Smooth muscle cell (in vitro differentiated cells): ENCODE data around the gene FSCN2. TPM values are rescaled to one million over a fixed set of nuclear protein-coding genes. Genes with fewer than 3 reads are reported as not detected.

Source experiments
- DNase-seq: peaks from one replicate; lab custom pipeline; 2025; ENCODE audit not compliant: unreplicated experiment; lab: John Stamatoyannopoulos, UW
- H2AFZ ChIP-seq: fragments of 200-600 bp; sonication (generic); 2 replicates; pipeline ENCODE4 v1.6.0; 2016; ENCODE audit warnings: antibody characterized with exemption, low read depth, mild to moderate bottlenecking
- H3F3A ChIP-seq: fragments of 200-600 bp; sonication (generic); 2 replicates; pipeline ENCODE4 v1.6.0; 2017; ENCODE audit warnings: antibody characterized with exemption, low read depth
- H3K27ac ChIP-seq: fragments of 200-600 bp; sonication (generic); 2 replicates; pipeline ENCODE4 v1.5.1; 2016; ENCODE audit warnings: low read depth, mild to moderate bottlenecking
- H3K27me3 ChIP-seq: fragments of 200-600 bp; sonication (generic); 2 replicates; pipeline ENCODE4 v1.6.1; 2016; ENCODE audit warnings: low read depth, mild to moderate bottlenecking
- H3K36me3 ChIP-seq: fragments of 200-600 bp; sonication (generic); 2 replicates; pipeline ENCODE4 v1.5.1; 2016; ENCODE audit warnings: low read depth
- H3K4me1 ChIP-seq: fragments of 200-600 bp; sonication (generic); 2 replicates; pipeline ENCODE4 v1.5.1; 2016; ENCODE audit warnings: low read depth
- H3K4me2 ChIP-seq: fragments of 200-600 bp; sonication (generic); 2 replicates; pipeline ENCODE4 v1.6.0; 2016; ENCODE audit warnings: mild to moderate bottlenecking
- H3K4me3 ChIP-seq: fragments of 200-600 bp; sonication (generic); 2 replicates; pipeline ENCODE4 v1.5.1; 2016; ENCODE audit warnings: mild to moderate bottlenecking
- H3K79me2 ChIP-seq: fragments of 200-600 bp; sonication (generic); 2 replicates; pipeline ENCODE4 v1.6.0; 2016; ENCODE audit warnings: low read depth, mild to moderate bottlenecking
- H3K9ac ChIP-seq: fragments of 200-600 bp; sonication (generic); 2 replicates; pipeline ENCODE4 v1.6.0; 2016; ENCODE audit warnings: low read depth
- H3K9me3 ChIP-seq: fragments of 200-600 bp; sonication (generic); replicated peaks from 2 replicates; pipeline ENCODE4 v1.5.1; 2016; ENCODE audit warnings: low read depth
- H4K20me1 ChIP-seq: fragments of 200-600 bp; sonication (generic); 2 replicates; pipeline ENCODE4 v1.6.0; 2016; ENCODE audit warnings: low read depth
- CTCF ChIP-seq: fragments of 200-600 bp; sonication (generic); IDR thresholded peaks from 2 replicates; pipeline ENCODE4 v1.5.1; 2017; ENCODE audit warnings: borderline replicate concordance, mild to moderate bottlenecking, antibody characterized with exemption; ENCODE audit not compliant: insufficient read depth, poor library complexity, severe bottlenecking
- WGBS: methylation state at CpG from one replicate; pipeline ENCODE4 v1.1.7; 2016; ENCODE audit warnings: low lambda C conversion rate; 5-methylcytosine and 5-hydroxymethylcytosine counted together
- polyA plus RNA-seq: library from polyadenylated mRNA; unstranded; fragments of >200 nt; fragmentation: Nextera tagmentation; extraction: Ambion mirVana; gene quantifications from 2 replicates; pipeline ENCODE4 v1.2.1, GENCODE V29; 2016
- total RNA-seq: library from RNA; depleted of rRNA; stranded (reverse); fragments of >200 nt; gene quantifications from 2 replicates; pipeline ENCODE4 v1.2.3, GENCODE V29; 2014

Gene FSCN2
- total and polyA plus RNA-seq, 2 experiments from 2014 or later = 0.63 to 0.72 TPM

DNA sequence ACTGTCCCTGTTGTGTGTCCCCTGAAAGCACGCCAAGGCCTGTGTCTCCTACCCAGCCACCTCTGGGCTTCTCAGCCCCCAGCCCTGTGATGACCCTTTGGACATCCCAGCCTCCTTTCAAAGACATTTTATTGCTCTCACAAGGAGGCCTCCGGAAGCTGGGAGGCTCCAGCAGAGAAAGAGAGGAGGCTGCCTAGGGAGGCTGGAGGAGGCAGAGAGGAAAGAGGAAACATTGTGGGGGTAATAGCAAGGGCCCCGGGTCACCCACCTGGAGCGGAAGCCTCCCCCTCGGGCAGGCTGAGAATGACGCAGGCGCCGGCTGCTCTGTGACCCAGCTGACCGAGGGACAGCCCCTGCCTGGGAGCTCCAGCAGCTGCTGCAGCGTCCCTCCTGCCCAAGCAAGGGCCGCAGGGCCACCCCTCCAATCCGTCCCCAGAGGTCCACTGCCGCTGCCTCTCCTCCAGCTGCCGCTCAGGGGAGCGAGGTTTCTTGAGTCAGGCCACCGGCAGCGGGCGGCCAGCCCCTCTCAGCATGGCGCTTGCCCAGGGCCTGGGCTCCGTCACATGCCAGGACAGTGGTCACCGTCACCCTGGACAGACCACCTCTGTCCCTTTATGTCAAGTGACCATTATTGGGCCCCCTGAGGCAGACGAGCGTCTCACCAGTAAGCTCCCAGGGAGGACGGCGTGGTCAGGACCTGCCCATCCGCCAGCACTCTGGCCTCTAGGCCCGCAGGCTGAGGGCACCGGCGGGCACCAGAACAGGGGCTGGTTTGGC, 44.9 kb upstream of the FSCN2 start:
- Histone ChIP-seq H3F3A (peaks cover 4% of the 10 kb centered on the region), H2AFZ (peak overlapping the region; percentile 79)
- DNase-seq = no peak

GRCh38 chr17:81483862-81484194, 44.3 kb upstream of the FSCN2 start:
- DNase-seq = no peak
- WGBS = 18% methylated on average over 32 of the region's 32 CpGs
- H3K9ac ChIP-seq = no peak overlapping the region
- peaks cover 4% of the 10 kb centered on the region for H3F3A ChIP-seq
- peak overlapping the region; percentile 99 for H3K4me2 ChIP-seq
- peak overlapping the region; percentile 61 for H3K4me3 ChIP-seq
- no peaks in the 10 kb centered on the region for H3K79me2 ChIP-seq
- no peaks in the 10 kb centered on the region for H3K27me3 ChIP-seq
- peaks cover 21% of the 10 kb centered on the region for H3K4me1 ChIP-seq
- no peaks in the 10 kb centered on the region for H4K20me1 ChIP-seq
- no peak for TF ChIP-seq CTCF
- peak overlapping the region; percentile 79 for H2AFZ ChIP-seq
- H3K9me3 ChIP-seq = no peaks in the 10 kb centered on the region
- no peak overlapping the region for H3K27ac ChIP-seq
- H3K36me3 ChIP-seq = no peaks in the 10 kb centered on the region

More for the DNA sequence above, 44.9 kb upstream of the FSCN2 start:
- Histone ChIP-seq H3K4me2 (peak overlapping the region; percentile 99), H3K9me3 (no peaks in the 10 kb centered on the region), H3K27me3 (no peaks in the 10 kb centered on the region), H3K4me3 (peak overlapping the region; percentile 61), H4K20me1 (no peaks in the 10 kb centered on the region), H3K4me1 (peaks cover 15% of the 10 kb centered on the region), H3K79me2 (no peaks in the 10 kb centered on the region), H3K27ac (no peak overlapping the region), H3K36me3 (no peaks in the 10 kb centered on the region), H3K9ac (no peak overlapping the region)
- 51% methylated on average over 29 of the region's 29 CpGs for WGBS
- TF ChIP-seq CTCF = no peak

- 10% methylated on average over 59 of the region's 60 CpGs for WGBS
- peak; percentile 97 for TF ChIP-seq CTCF
- H3K27ac ChIP-seq = no peak overlapping the region
- peaks cover 26% of the 10 kb centered on the region for H3K4me1 ChIP-seq
- peak overlapping the region; percentile 61 for H3K4me3 ChIP-seq
- H2AFZ ChIP-seq = peak overlapping the region; percentile 79
- peaks cover 4% of the 10 kb centered on the region for H3F3A ChIP-seq
- H3K79me2 ChIP-seq = no peaks in the 10 kb centered on the region
- H3K9ac ChIP-seq = no peak overlapping the region
- no peaks in the 10 kb centered on the region for H4K20me1 ChIP-seq
- no peaks in the 10 kb centered on the region for H3K27me3 ChIP-seq
- DNase-seq = peak; percentile 76
- peak overlapping the region; percentile 99 for H3K4me2 ChIP-seq
- no peaks in the 10 kb centered on the region for H3K9me3 ChIP-seq
- H3K36me3 ChIP-seq = no peaks in the 10 kb centered on the region
Measured at GRCh38 chr17:81484195-81484979, 43.8 kb upstream of the FSCN2 start.
